Stimulated activated memory B cell treated with anti-CD40 and anti-IgM and Interleukin-4, amounts not matched to agents 10 μg/mL and 1 μg/mL and 100 μg/mL, for 72 hours (primary cell): Measurements from ENCODE around the gene TRIM31.
"Not testable (repeated sequence)": the region's sequence is repeated elsewhere in the genome, so short reads cannot be mapped to it uniquely, and the experiment has no call there.

Experiments
- ATAC-seq: fragments of 150-1000 bp; cut with Tn5 transposase; 2 replicates; pipeline ENCODE4 v1.10.0; 2021
- H3K27ac Mint-ChIP-seq: one replicate; pipeline ENCODE4 v1.8.0; 2022; ENCODE audit warnings: mild to moderate bottlenecking, mixed read lengths
- H3K27me3 Mint-ChIP-seq: one replicate; pipeline ENCODE4 v1.8.0; 2022; ENCODE audit warnings: mixed read lengths
- H3K36me3 Mint-ChIP-seq: one replicate; pipeline ENCODE4 v1.8.0; 2022; ENCODE audit warnings: mixed read lengths
- H3K4me1 Mint-ChIP-seq: one replicate; pipeline ENCODE4 v1.8.0; 2022; ENCODE audit warnings: mixed read lengths
- H3K4me3 Mint-ChIP-seq: one replicate; pipeline ENCODE4 v1.8.0; 2022; ENCODE audit warnings: mild to moderate bottlenecking, moderate library complexity, mixed read lengths
- H3K9me3 Mint-ChIP-seq: one replicate; pipeline ENCODE4 v1.8.0; 2022; ENCODE audit warnings: mixed read lengths

Gene TRIM31

DNA sequence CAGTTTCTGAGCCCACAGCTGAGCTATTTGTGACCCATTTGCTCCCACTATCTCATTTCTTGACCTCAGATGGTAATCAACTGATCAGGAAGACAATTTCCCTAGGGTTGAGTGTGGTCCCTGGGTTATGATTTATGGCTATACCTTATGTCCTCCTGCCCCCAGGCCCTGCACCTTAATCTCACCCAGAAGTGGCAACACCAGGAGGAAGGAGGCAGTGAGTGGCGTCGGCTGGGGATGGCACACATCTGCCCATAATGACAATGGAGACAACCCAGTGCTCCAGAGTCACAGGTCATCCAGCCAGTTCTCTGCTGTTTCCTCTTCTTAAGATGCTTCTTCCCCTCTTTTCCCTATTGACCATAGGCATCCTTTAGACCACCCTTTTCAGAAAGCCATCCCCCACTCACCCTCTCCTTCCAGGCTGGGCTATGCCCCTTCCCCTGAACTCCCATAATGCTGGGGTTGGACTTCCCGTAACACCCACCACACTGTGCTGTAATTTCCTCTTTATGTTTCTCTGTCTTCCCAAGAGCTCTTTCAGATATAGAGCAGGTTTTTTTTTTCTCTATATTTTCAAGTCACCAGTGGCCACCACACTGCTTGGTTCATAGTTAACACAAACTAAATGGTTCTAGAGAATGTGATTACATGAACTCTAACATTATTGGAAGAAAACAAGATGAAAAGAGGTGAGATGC lies 40.2 kb upstream of the TRIM31 start:
- Mint-ChIP-seq H3K36me3 (no peaks in the 10 kb centered on the region), H3K4me3 (no peak overlapping the region), H3K9me3 (no peaks in the 10 kb centered on the region), H3K4me1 (peaks cover 2% of the 10 kb centered on the region), H3K27me3 (peaks cover 46% of the 10 kb centered on the region), H3K27ac (no peak overlapping the region)
- ATAC-seq: no peak

- no peaks in the 10 kb centered on the region for H3K9me3 Mint-ChIP-seq
- no peak overlapping the region for H3K27ac Mint-ChIP-seq
- H3K4me3 Mint-ChIP-seq: no peak overlapping the region
- ATAC-seq: no peak
- no peaks in the 10 kb centered on the region for H3K4me1 Mint-ChIP-seq
- peaks cover 53% of the 10 kb centered on the region for H3K27me3 Mint-ChIP-seq
- no peaks in the 10 kb centered on the region for H3K36me3 Mint-ChIP-seq
Measured at GRCh38 chr6:30152016-30152673, 39.3 kb upstream of the TRIM31 start.

- no peak for ATAC-seq
- no peak overlapping the region for H3K27ac Mint-ChIP-seq
- peaks cover 56% of the 10 kb centered on the region for H3K27me3 Mint-ChIP-seq
- no peaks in the 10 kb centered on the region for H3K4me1 Mint-ChIP-seq
- H3K4me3 Mint-ChIP-seq: no peak overlapping the region
- no peaks in the 10 kb centered on the region for H3K9me3 Mint-ChIP-seq
- H3K36me3 Mint-ChIP-seq: no peaks in the 10 kb centered on the region
Measured at GRCh38 chr6:30151580-30151979, 38.7 kb upstream of the TRIM31 start.

DNA sequence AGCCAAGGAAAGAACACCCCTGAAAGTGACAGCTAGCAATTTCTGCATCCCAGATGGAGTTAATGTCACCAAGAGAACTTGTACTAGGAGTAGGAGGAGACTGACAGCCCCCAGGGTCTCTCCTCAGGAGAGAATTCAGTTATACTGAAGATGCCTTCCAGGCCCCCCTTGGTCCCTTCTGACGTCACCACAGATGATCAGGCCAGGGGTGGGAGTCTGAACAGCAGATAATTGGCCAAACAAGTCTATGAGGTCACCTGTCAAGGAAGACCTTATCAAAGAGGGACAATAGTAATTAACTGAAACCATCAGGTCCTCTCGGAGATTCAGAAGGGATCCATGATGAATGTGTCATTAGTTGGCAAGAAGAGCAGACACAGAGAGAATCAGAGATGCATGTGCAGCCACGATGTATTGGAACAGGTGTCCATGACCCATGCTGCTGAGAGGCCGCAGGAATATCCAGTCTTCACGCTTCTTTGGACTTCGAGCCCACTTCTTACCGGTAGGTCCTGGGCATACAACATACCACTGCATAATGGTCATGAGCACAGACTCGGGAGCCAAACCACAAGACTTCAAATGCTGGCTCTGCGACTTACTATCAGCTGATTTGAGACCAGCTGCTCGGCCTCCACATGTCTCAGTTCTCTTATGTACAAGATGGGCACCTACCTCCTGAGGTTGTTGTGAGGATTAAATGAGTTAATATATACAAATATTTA lies 37.9 kb upstream of the TRIM31 start:
- Mint-ChIP-seq H3K36me3 (no peaks in the 10 kb centered on the region), H3K9me3 (no peaks in the 10 kb centered on the region), H3K27me3 (peaks cover 58% of the 10 kb centered on the region), H3K4me3 (no peak overlapping the region), H3K27ac (no peak overlapping the region), H3K4me1 (no peaks in the 10 kb centered on the region)
- no peak for ATAC-seq

GRCh38 chr6:30149858-30150550 lies 37.1 kb upstream of the TRIM31 start:
- H3K9me3 Mint-ChIP-seq: no peaks in the 10 kb centered on the region
- no peaks in the 10 kb centered on the region for H3K36me3 Mint-ChIP-seq
- ATAC-seq: no peak
- H3K27me3 Mint-ChIP-seq: peaks cover 62% of the 10 kb centered on the region
- no peaks in the 10 kb centered on the region for H3K4me1 Mint-ChIP-seq
- H3K4me3 Mint-ChIP-seq: no peak overlapping the region
- H3K27ac Mint-ChIP-seq: no peak overlapping the region

DNA sequence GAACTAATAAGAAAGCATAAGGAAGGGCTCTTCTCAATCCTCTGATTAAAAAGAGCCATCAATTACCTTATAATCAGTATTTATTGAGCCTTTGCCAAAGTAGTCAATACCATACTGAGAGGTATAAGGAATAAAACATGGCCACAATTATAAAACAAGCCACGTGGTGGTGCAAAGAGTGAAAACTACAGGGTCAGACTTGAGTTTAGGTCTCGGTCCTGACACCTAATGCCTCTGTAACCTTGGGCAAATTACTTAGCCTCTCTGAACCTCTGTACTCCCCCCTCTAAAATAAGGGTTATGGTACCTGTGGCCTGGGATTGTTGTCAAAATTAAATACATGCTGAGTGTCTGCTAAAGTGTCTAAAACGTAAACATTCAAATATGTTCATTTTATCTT lies 36.3 kb upstream of the TRIM31 start:
- no peaks in the 10 kb centered on the region for H3K36me3 Mint-ChIP-seq
- H3K27ac Mint-ChIP-seq: no peak overlapping the region
- no peak overlapping the region for H3K4me3 Mint-ChIP-seq
- peaks cover 62% of the 10 kb centered on the region for H3K27me3 Mint-ChIP-seq
- no peaks in the 10 kb centered on the region for H3K4me1 Mint-ChIP-seq
- H3K9me3 Mint-ChIP-seq: no peaks in the 10 kb centered on the region
- ATAC-seq: no peak

- no peak overlapping the region for H3K4me3 Mint-ChIP-seq
- H3K27ac Mint-ChIP-seq: no peak overlapping the region
- H3K27me3 Mint-ChIP-seq: peaks cover 56% of the 10 kb centered on the region
- H3K4me1 Mint-ChIP-seq: no peaks in the 10 kb centered on the region
- no peaks in the 10 kb centered on the region for H3K9me3 Mint-ChIP-seq
- H3K36me3 Mint-ChIP-seq: no peaks in the 10 kb centered on the region
- ATAC-seq: no peak
Measured at GRCh38 chr6:30147096-30147495, 34.2 kb upstream of the TRIM31 start.

DNA sequence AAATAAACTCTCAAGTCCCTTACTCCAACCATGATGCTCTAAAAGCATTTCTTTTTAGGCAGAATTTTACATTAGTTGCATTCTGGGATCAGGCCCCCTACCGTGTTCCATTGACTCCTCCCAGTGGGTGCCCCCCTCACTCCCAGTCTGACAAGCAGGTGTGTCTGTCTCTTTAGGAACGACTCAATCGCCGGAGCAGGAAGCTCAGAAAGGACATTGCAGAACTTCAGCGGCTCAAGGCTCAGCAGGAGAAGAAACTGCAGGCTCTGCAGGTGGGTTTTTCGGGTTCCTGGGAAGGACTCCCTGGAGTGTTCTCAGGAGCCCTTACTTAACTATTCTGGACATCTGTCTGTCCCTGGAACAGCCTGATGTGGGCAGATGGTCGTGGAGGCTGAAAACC lies 32.9 kb upstream of the TRIM31 start:
- H3K4me1 Mint-ChIP-seq: no peaks in the 10 kb centered on the region
- H3K9me3 Mint-ChIP-seq: no peaks in the 10 kb centered on the region
- ATAC-seq: no peak
- H3K27me3 Mint-ChIP-seq: peaks cover 68% of the 10 kb centered on the region
- no peaks in the 10 kb centered on the region for H3K36me3 Mint-ChIP-seq
- H3K27ac Mint-ChIP-seq: no peak overlapping the region
- H3K4me3 Mint-ChIP-seq: no peak overlapping the region

DNA sequence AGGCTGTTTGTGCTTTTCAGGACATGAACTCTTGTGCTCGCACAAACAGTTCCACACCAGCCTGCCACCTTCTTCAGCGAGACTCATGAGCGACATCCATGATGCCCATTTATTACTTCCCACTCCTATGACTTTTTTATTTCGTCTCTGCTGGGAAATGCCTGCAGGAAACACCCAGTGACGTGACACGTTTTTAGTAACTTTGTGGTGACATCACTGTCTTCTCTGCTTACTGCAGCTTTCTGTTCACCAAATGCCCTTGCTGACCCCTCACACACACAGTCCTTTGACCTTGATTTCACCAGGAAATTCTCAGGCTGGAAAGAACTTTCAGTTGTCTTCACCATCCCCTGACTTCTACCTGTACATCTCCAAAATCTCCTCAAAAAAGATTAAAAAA lies 31.9 kb upstream of the TRIM31 start:
- ATAC-seq: no peak
- H3K36me3 Mint-ChIP-seq: no peaks in the 10 kb centered on the region
- H3K27ac Mint-ChIP-seq: no peak overlapping the region
- no peak overlapping the region for H3K4me3 Mint-ChIP-seq
- peaks cover 68% of the 10 kb centered on the region for H3K27me3 Mint-ChIP-seq
- H3K4me1 Mint-ChIP-seq: no peaks in the 10 kb centered on the region
- no peaks in the 10 kb centered on the region for H3K9me3 Mint-ChIP-seq

DNA sequence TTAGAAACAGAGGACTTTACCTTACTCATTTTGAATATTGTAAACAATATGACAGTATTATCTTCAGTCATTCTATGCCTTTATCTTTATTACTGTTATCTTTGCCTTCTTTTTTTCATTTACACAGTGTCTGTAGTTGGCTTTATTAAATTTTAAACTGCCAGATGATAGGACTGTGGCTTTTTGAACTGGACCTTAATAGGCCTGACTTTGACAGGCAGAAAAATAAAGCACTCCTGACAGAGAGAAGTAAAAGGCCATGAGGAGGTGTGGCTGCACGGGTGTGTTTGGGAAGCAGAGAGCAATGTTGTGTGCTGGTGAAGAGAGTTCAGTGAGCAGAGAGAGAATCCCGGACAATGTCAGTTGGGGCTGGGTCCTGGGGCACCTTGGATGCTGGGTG lies 30.9 kb upstream of the TRIM31 start:
- no peaks in the 10 kb centered on the region for H3K36me3 Mint-ChIP-seq
- H3K4me3 Mint-ChIP-seq: no peak overlapping the region
- no peaks in the 10 kb centered on the region for H3K9me3 Mint-ChIP-seq
- peaks cover 66% of the 10 kb centered on the region for H3K27me3 Mint-ChIP-seq
- H3K4me1 Mint-ChIP-seq: no peaks in the 10 kb centered on the region
- ATAC-seq: no peak
- no peak overlapping the region for H3K27ac Mint-ChIP-seq

DNA sequence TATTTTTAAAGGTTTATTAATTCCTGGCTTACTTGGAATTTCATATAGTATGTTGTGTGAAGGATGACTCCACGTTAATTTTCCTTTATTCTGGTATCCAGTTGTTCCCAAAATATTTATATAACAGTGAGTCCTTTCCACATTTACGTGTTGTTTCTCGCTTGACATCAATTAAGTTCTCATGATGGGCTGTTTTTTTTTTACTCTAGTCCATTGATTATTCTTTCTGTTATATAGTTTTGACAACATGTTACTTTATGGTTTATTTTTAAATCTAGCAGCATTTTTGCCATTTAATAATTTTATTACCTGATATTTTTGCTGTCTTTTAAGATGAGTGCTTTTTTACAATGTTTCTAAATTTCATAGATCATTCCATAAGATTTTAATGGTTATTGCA lies 29.8 kb upstream of the TRIM31 start:
- no peak overlapping the region for H3K4me3 Mint-ChIP-seq
- no peaks in the 10 kb centered on the region for H3K4me1 Mint-ChIP-seq
- H3K36me3 Mint-ChIP-seq: no peaks in the 10 kb centered on the region
- H3K27me3 Mint-ChIP-seq: peaks cover 61% of the 10 kb centered on the region
- H3K27ac Mint-ChIP-seq: no peak overlapping the region
- H3K9me3 Mint-ChIP-seq: no peaks in the 10 kb centered on the region
- ATAC-seq: no peak

GRCh38 chr6:30140240-30140639 lies 27.4 kb upstream of the TRIM31 start:
- not testable (repeated sequence) for ATAC-seq, H3K4me1 Mint-ChIP-seq, H3K9me3 Mint-ChIP-seq, H3K27ac Mint-ChIP-seq, H3K36me3 Mint-ChIP-seq, H3K4me3 Mint-ChIP-seq
- peaks cover 54% of the 10 kb centered on the region for H3K27me3 Mint-ChIP-seq

GRCh38 chr6:30136570-30137286 lies 23.8 kb upstream of the TRIM31 start:
- Mint-ChIP-seq H3K27ac (no peak overlapping the region), H3K4me1 (no peaks in the 10 kb centered on the region), H3K9me3 (no peaks in the 10 kb centered on the region), H3K27me3 (peaks cover 51% of the 10 kb centered on the region), H3K36me3 (no peaks in the 10 kb centered on the region), H3K4me3 (no peak overlapping the region)
- no peak for ATAC-seq

DNA sequence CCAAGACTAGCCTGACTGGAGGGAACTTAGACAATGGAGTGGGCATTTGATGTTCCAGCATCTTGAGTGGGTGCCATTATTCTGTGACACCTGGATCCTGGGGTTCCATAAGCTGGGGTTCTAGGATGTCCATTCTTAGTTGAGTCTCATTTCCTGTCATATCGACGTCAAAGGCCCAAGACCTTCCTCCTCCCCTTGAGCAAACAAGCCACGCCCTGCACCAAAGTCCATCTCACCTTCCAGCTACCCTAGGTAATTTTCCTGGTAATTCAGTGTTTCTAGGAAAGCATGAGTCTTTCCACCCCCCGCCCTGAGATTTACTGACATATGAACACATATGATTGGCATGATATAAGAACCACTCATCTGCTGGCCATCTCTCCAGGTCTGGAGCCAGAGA lies 22.9 kb upstream of the TRIM31 start, which contains the start of gene TRIM40:
TSS of gene TRIM40 (plus strand) at position 384 of the 400 bp plus-strand sequence. CDS start 897 bp downstream, outside the sequence.
- Mint-ChIP-seq H3K9me3 (no peaks in the 10 kb centered on the region), H3K4me3 (no peak within 1 kb of the TSS), H3K4me1 (peaks cover 4% of the 10 kb centered on the region), H3K27me3 (peaks cover 51% of the 10 kb centered on the region), H3K27ac (no peak within 1 kb of the TSS), H3K36me3 (no peaks in the 10 kb centered on the region)
- ATAC-seq: no peak

DNA sequence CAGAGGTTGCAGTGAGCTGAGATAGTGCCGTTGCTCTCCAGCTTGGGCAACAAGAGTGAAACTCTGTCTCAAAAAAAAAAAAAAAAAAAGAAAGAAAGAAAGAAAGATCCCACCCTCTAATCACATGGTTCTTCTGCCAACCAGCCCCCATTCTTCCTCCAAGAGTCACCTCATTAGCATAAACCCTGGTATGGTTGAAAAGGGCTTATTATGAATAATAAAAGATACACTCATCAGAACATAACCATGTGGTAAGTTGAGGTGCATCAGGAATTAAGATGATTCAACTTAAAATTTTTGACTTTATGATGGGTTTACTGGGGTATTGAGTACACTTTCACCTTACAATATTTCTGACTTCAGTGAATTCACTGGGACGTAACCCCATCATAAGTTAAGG lies 22.3 kb upstream of the TRIM31 start:
- H3K4me3 Mint-ChIP-seq: no peak overlapping the region
- peaks cover 50% of the 10 kb centered on the region for H3K27me3 Mint-ChIP-seq
- no peaks in the 10 kb centered on the region for H3K36me3 Mint-ChIP-seq
- no peak overlapping the region for H3K27ac Mint-ChIP-seq
- H3K4me1 Mint-ChIP-seq: peaks cover 7% of the 10 kb centered on the region
- no peaks in the 10 kb centered on the region for H3K9me3 Mint-ChIP-seq
- no peak for ATAC-seq
